Gastroesophageal sphincter (tissue), 4 donors: ENCODE measurements around the gene IL17RB. TPM values are rescaled to one million over a fixed set of nuclear protein-coding genes. Genes with fewer than 3 reads are reported as not detected.

Experiments
- ATAC-seq: fragments of 150-250 bp; one replicate; pipeline ENCODE4 v1.9.1; 2016; ENCODE audit warnings: mild to moderate bottlenecking, moderate library complexity
- H3K27ac ChIP-seq, 4 donors: fragments of 200-600 bp; sonication (generic) in 3 of 4; 1 replicate in 3 of 4; 2 replicates in 1 of 4; pipeline ENCODE4 v1.5.1; 2016 to 2019
- H3K27me3 ChIP-seq: fragments of 200-600 bp; sonication (generic); one replicate; pipeline ENCODE4 v1.5.1; 2019
- H3K36me3 ChIP-seq, 2 donors: fragments of 200-600 bp; sonication (generic); one replicate each; pipeline ENCODE4 v1.5.1; 2019; ENCODE audit warnings: control low read depth in 1 of 2
- H3K4me1 ChIP-seq, 3 donors: fragments of 200-600 bp; sonication (generic); 1 replicate in 2 of 3; 2 replicates in 1 of 3; pipeline ENCODE4 v1.5.1; 2016 to 2019; ENCODE audit warnings: control low read depth in 2 of 3
- H3K4me3 ChIP-seq, 2 donors: fragments of 200-600 bp; sonication (generic); one replicate each; pipeline ENCODE4 v1.5.1; 2019; ENCODE audit warnings: mild to moderate bottlenecking in 1 of 2, moderate library complexity in 1 of 2
- H3K9me3 ChIP-seq, 3 donors: fragments of 200-600 bp; sonication (generic); one replicate each; pipeline ENCODE4 v1.5.1; 2017 to 2019; ENCODE audit warnings: control low read depth in 2 of 3
- CTCF ChIP-seq, 4 experiments: fragments of 200-600 bp in 2 of 4; fragments of 450-650 bp in 2 of 4; sonication (generic) in 1 of 4; IDR thresholded peaks; one replicate each; pipeline ENCODE4 v1.5.1; 2017 to 2019; ENCODE audit warnings: antibody characterized with exemption in 4 of 4, mild to moderate bottlenecking in 2 of 4, moderate library complexity in 2 of 4
- EP300 ChIP-seq: sonication (generic); formaldehyde crosslinking; IDR thresholded peaks from one replicate; pipeline ENCODE4 v1.6.1; 2017; ENCODE audit warnings: antibody characterized with exemption, mild to moderate bottlenecking
- POLR2A ChIP-seq, 2 donors: fragments of 450-650 bp; IDR thresholded peaks; one replicate each; pipeline ENCODE4 v1.6.1; 2017; ENCODE audit warnings: antibody characterized with exemption in 2 of 2, mild to moderate bottlenecking in 2 of 2, moderate library complexity in 1 of 2
- POLR2AphosphoS5 ChIP-seq: sonication (generic); formaldehyde crosslinking; IDR thresholded peaks from one replicate; pipeline ENCODE4 v1.6.1; 2017; ENCODE audit warnings: antibody characterized with exemption
- WGBS, 2 donors: methylation state at CpG; one replicate each; pipeline ENCODE4 v1.1.5; 2018; ENCODE audit warnings: low coverage in 1 of 2; 5-methylcytosine and 5-hydroxymethylcytosine counted together
- total RNA-seq, 4 donors: library from RNA; depleted of rRNA; stranded (reverse); fragments of >200 nt; gene quantifications; one replicate each; pipeline ENCODE4 v1.1.0, GENCODE V29; 2016

IL17RB gene
- total RNA-seq, 4 donors from 2014 or later, result 0.19 to 1.1 (median 0.45) TPM

DNA sequence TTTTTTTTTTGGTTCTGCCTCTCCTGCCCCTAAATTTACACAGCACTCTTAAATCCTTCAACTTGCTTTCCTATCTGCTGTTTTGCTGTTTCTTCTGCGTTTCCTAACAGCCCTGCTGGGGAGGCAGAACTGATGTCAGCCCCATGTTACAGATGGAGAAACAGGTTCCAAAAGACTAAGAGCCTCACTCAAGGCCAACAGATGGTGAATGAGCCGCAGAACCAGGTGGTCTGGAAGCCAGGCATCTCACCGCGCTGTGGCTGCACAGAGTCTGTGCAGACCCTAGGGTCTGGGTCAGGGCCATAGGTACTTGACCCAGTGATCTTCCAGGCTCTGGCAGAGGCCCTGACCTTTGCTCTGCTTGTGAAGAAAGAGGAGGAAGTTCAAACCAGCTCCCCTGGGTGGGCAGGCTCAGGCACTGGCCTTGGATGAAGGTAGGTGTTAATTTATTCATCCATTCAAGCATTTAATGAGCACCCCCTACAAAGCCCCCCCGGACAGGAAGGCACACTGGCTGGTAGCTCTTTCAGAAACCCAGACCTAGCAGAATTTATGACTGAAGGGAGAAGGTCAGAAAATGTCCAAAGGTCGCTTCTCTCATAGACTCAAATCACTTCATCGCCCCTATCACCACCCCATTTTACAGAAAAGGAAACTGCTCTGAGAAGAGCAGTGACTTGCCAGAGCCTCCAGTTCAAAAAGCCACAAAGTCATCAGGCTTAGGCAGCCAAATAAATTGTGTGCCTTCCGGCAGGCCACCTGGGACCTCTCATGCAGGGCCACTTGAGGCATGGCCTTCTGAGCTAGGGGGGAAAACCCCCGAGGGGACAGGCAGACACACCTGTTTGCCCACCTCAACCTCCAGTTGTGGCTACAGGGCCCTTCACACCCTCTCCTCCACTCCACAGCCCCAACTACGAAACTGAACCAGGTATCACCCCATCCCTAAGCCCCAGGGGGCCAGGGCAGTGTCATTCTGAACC is 2.9 kb upstream of the IL17RB start:
- TF ChIP-seq EP300, result no peak
- no peak for TF ChIP-seq POLR2AphosphoS5
- no peak for TF ChIP-seq POLR2A (IDR thresholded peaks at IDR 0.05)
- no peak for TF ChIP-seq CTCF (IDR thresholded peaks at IDR 0.05)
- Histone ChIP-seq H3K4me1 (peaks cover 0 to 22% (median 4%) of the 10 kb centered on the region in 3 donors), H3K9me3 (no peaks in the 10 kb centered on the region), H3K36me3 (no peaks in the 10 kb centered on the region), H3K27me3 (peaks cover 23% of the 10 kb centered on the region), H3K4me3 (no peak overlapping the region), H3K27ac (no peak overlapping the region)
- 83% methylated on average over 4 of the region's 10 CpGs; no CpG with 5 or more reads in 1 of the 2 donors for WGBS, 2 donors
- no peak for ATAC-seq

DNA sequence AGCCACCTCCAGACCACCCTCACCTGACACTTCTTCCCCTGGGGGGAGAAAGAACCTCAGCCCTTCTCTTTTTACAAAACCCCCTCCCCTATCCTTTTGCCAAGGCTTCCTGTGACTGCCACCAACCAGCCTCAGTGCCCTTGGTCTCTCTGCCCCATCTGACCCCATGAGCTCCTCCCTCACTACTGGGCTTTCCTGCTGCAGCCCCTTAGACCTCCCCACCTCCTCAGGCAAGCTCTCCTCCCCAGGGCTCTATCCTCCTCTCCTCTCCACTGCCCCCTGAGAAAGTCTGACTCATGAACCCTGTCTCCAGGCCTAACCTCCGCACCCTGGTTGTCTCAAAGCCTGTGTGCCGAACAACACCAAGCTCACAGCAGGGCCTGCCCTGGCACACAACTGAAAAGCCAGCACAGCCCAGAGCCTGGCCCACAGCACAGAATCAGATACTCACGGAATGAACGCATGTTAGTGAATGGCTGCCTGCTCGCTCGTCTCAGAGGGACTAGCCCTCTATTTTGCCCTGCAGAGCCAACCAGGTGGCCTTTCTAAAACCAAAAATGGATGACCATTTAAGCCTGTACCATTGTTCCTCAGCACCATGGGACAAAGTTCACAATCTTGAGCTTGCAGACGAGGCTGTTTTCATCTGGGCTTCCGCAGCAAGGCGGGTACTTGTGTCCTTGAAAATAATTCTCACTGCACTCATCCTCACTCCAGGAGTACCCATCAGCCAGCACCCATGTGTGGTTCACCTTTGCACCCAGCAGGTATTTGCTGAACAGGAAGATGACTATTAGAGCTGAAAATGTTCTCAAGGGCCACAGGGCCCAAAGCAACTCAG is 1.9 kb upstream of the IL17RB start:
- no peak overlapping the region for H3K27ac ChIP-seq
- no peaks in the 10 kb centered on the region for H3K9me3 ChIP-seq
- 89% methylated on average over 5 of the region's 9 CpGs; no CpG with 5 or more reads in 1 of the 2 donors for WGBS, 2 donors
- no peaks in the 10 kb centered on the region for H3K36me3 ChIP-seq
- TF ChIP-seq POLR2A (IDR thresholded peaks at IDR 0.05), result no peak
- H3K4me1 ChIP-seq, result peaks cover 0 to 22% (median 4%) of the 10 kb centered on the region in 3 donors
- H3K27me3 ChIP-seq, result peaks cover 29% of the 10 kb centered on the region
- no peak overlapping the region for H3K4me3 ChIP-seq
- ATAC-seq, result no peak

GRCh38 chr3:53845103-53845880 is 1.1 kb upstream of the IL17RB start:
- Histone ChIP-seq H3K27ac (peak overlapping the region in 3 of 4 donors; percentile 44 to 81 (median 74)), H3K9me3 (no peaks in the 10 kb centered on the region)
- TF ChIP-seq EP300, result no peak
- peak in 3 of 4 experiments; percentile 11 to 44 (median 26) for TF ChIP-seq CTCF (IDR thresholded peaks at IDR 0.05)

GRCh38 chr3:53845881-53846133 is 561 bp upstream of the IL17RB start:
- Histone ChIP-seq H3K27me3 (peaks cover 29% of the 10 kb centered on the region), H3K9me3 (no peaks in the 10 kb centered on the region), H3K4me1 (peaks cover 0 to 24% (median 4%) of the 10 kb centered on the region in 3 donors), H3K27ac (peak overlapping the region in 3 of 4 donors; percentile 44 to 81 (median 74)), H3K4me3 (peak overlapping the region; percentile 42 to 80), H3K36me3 (no peaks in the 10 kb centered on the region)
- peak; percentile 35 for ATAC-seq
- no CpG with 5 or more reads among the region's 34 CpGs for WGBS, 2 donors
- no peak for TF ChIP-seq CTCF (IDR thresholded peaks at IDR 0.05)
- no peak for TF ChIP-seq POLR2A (IDR thresholded peaks at IDR 0.05)
- no peak for TF ChIP-seq EP300
- no peak for TF ChIP-seq POLR2AphosphoS5

More at GRCh38 chr3:53845103-53845880, 1.1 kb upstream of the IL17RB start:
- Histone ChIP-seq H3K4me3 (peak overlapping the region; percentile 42 to 80), H3K4me1 (peaks cover 0 to 22% (median 4%) of the 10 kb centered on the region in 3 donors), H3K27me3 (peaks cover 29% of the 10 kb centered on the region), H3K36me3 (no peaks in the 10 kb centered on the region)
- peak; percentile 53 for ATAC-seq
- WGBS, 2 donors, result 15 to 60% methylated on average over 1 to 8 of the region's 25 CpGs

- H3K4me3 ChIP-seq, result peak overlapping the region in 1 of 2 donors; percentile 80
- H3K27me3 ChIP-seq, result peaks cover 29% of the 10 kb centered on the region
- H3K4me1 ChIP-seq, result peaks cover 0 to 27% (median 4%) of the 10 kb centered on the region in 3 donors
- H3K9me3 ChIP-seq, result no peaks in the 10 kb centered on the region
- H3K36me3 ChIP-seq, result no peaks in the 10 kb centered on the region
- ATAC-seq, result no peak
- WGBS, 2 donors, result 67 to 72% methylated on average over 9 to 10 of the region's 10 CpGs
- H3K27ac ChIP-seq, result no peak overlapping the region
- TF ChIP-seq POLR2A (IDR thresholded peaks at IDR 0.05), result no peak
- TF ChIP-seq POLR2AphosphoS5, result no peak
- TF ChIP-seq CTCF (IDR thresholded peaks at IDR 0.05), result no peak
- no peak for TF ChIP-seq EP300
Measured at GRCh38 chr3:53846851-53847155, 435 bp downstream of the IL17RB start.
